HL-60 (cell line): ENCODE results near the gene PRODH.

ENCODE experiments used
- DNase-seq, 2 experiments: peaks; one replicate each; pipeline ENCODE4 v3.0.0-alpha.2; 2010 to 2020; ENCODE audit warnings: low read depth in 1 of 2, low spot score in 1 of 2
- H3K27ac ChIP-seq: fragments of 250-450 bp; sonication (Bioruptor Pico); replicated peaks from 2 replicates; pipeline ENCODE4 v1.5.1; 2020; ENCODE audit warnings: mild to moderate bottlenecking, moderate library complexity
- H3K27me3 ChIP-seq: fragments of 250-450 bp; sonication (Bioruptor Pico); 2 replicates; pipeline ENCODE4 v1.5.1; 2021; ENCODE audit warnings: mild to moderate bottlenecking, moderate library complexity; ENCODE audit not compliant: insufficient read depth, poor library complexity, severe bottlenecking
- H3K4me3 ChIP-seq: replicated peaks from 2 replicates; pipeline ENCODE4 v1.5.1; 2011; ENCODE audit warnings: mild to moderate bottlenecking, control low read depth, low read length; ENCODE audit not compliant: insufficient read depth
- CTCF ChIP-seq: IDR thresholded peaks from one replicate; pipeline ENCODE4 v1.5.1; 2011; ENCODE audit warnings: low read length, control low read depth, inconsistent platforms; ENCODE audit not compliant: insufficient read depth
- GABPA ChIP-seq: IDR thresholded peaks from 2 replicates; pipeline ENCODE4 v1.6.1; 2012; ENCODE audit warnings: low read depth
- POLR2AphosphoS5 ChIP-seq: IDR thresholded peaks from 2 replicates; pipeline ENCODE4 v1.6.1; 2012; ENCODE audit warnings: low read depth
- REST ChIP-seq: IDR thresholded peaks from 2 replicates; pipeline ENCODE4 v1.6.1; 2012; ENCODE audit warnings: low read depth; ENCODE audit not compliant: insufficient replicate concordance
- SPI1 ChIP-seq: IDR thresholded peaks from 2 replicates; pipeline ENCODE4 v1.6.1; 2012; ENCODE audit warnings: low read depth, mild to moderate bottlenecking, borderline replicate concordance

The PRODH gene

GRCh38 chr22:18933914-18934313, 2.2 kb downstream of the PRODH start:
- TF ChIP-seq SPI1 (no peak), CTCF (no peak), GABPA (no peak), POLR2AphosphoS5 (no peak)
- Histone ChIP-seq H3K4me3 (no peak overlapping the region), H3K27me3 (no peaks in the 10 kb centered on the region), H3K27ac (no peak overlapping the region)
- DNase-seq: no peak

GRCh38 chr22:18931905-18932652, 4.0 kb downstream of the PRODH start:
- Histone ChIP-seq H3K27me3 (no peaks in the 10 kb centered on the region), H3K27ac (no peak overlapping the region), H3K4me3 (no peak overlapping the region)
- TF ChIP-seq POLR2AphosphoS5 (no peak), CTCF (no peak), SPI1 (no peak), REST (no peak), GABPA (no peak)
- no peak for DNase-seq

DNA sequence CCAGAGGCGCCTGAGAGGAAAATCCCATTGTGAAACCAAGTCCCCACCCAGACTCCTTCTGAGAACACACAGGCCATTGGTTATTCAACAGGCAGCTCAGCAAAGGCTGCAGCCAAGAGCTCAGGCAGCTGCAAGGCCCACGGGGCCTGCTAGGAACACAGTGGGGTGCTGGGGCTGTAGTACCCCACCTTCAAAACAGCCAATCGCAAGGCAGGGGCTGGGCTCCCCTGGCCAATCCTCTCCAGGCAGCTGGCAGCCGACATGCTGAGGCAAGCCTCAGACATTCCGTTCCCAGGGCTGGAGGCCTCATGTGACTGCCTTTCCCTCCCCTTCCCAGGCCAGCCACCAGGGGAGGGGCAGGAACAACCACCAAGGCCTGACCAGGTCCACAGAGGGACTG, 6.6 kb downstream of the PRODH start:
- H3K27ac ChIP-seq: no peak overlapping the region
- TF ChIP-seq REST (no peak), CTCF (no peak), GABPA (no peak)
- DNase-seq: no peak
- H3K27me3 ChIP-seq: no peaks in the 10 kb centered on the region
- no peak overlapping the region for H3K4me3 ChIP-seq

DNA sequence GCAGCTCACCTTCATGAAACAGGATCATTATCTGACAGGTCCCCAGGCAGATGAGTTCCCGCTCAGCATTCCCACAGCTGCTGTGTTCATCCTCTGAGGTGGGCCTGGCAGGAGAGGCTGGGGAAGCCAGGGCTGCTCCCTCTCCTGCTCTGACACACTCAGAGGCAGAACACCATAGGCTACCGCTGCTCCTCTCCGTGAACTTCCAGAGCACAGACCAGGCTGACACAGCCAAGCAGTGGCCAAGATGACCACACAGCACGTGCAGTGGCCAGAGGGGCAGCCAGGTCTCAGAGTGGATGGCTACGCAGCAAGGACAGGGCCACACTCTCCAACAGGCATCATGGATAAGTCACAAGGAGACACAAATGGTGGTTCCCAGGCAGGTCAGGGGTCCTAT, 8.5 kb downstream of the PRODH start:
- TF ChIP-seq CTCF (no peak), REST (no peak), POLR2AphosphoS5 (no peak), GABPA (no peak), SPI1 (no peak)
- no peaks in the 10 kb centered on the region for H3K27me3 ChIP-seq
- H3K4me3 ChIP-seq: no peak overlapping the region
- H3K27ac ChIP-seq: no peak overlapping the region
- no peak for DNase-seq
